ENCODE measurements around the gene SLC52A1. TPM values are rescaled to one million over a fixed set of nuclear protein-coding genes. Genes with fewer than 3 reads are reported as not detected.

SLC52A1 gene
- total and polyA plus RNA-seq, 12 donors = 0.24 to 0.40 TPM; not detected in 10

- Histone ChIP-seq H3K27ac (peak within 1 kb of the TSS in 4 of 5 donors; percentile 67 to 90 (median 85)), H3K27me3 (no peaks in the 10 kb centered on the region), H3K36me3 (replicated peaks in 1 of 2) (peaks cover 0 to 17% of the 10 kb centered on the region in 2 donors), H3K4me1 (replicated peaks in 1 of 2) (peaks cover 24 to 26% of the 10 kb centered on the region in 2 donors), H3K9me3 (replicated peaks in 1 of 3) (no peaks in the 10 kb centered on the region), H3K4me3 (peak within 1 kb of the TSS; percentile 27 to 81 (median 70))
- peak; percentile 90 to 95 (median 93) for DNase-seq
- intact Hi-C loops (cut with DNase I) = loop anchor here in 1 of 2 donors (5.0 kb wide), 1 partner anchor 60 kb away; no protein-coding TSS in a partner anchor
- 0 to 1% (median 1%) methylated on average over 10 to 90 of the region's 93 CpGs for WGBS, 4 donors
- TF ChIP-seq POLR2A (IDR thresholded peaks at IDR 0.05) (peak; percentile 37 to 82), CTCF (IDR thresholded peaks at IDR 0.05) (peak in 4 of 6 experiments; percentile 33 to 47 (median 40))
Measured at GRCh38 chr17:4997302-4998026, 37.8 kb downstream of the SLC52A1 start, which contains the start of the genes INCA1 and KIF1C. Gene INCA1, minus strand, starts transcription at chr17:4997522. Its CDS starts 3,085 bp downstream, at chr17:4994437. Gene KIF1C, plus strand, starts transcription at chr17:4997950. Its CDS starts 2,297 bp downstream, at chr17:5000247.

GRCh38 chr17:4994081-4994595, 41.1 kb downstream of the SLC52A1 start:
- peaks cover 13% of the 10 kb centered on the region in 2 donors for H3K4me1 ChIP-seq (replicated peaks in 1 of 2)
- no peak for DNase-seq
- intact Hi-C loops (cut with DNase I) = no loop called here
- WGBS, 4 donors = 63 to 87% (median 82%) methylated on average over 6 of the region's 6 CpGs
- H3K36me3 ChIP-seq (replicated peaks in 1 of 2) = no peaks in the 10 kb centered on the region
- no peak for TF ChIP-seq POLR2A (IDR thresholded peaks at IDR 0.05)
- no peak for TF ChIP-seq CTCF (IDR thresholded peaks at IDR 0.05)
- H3K9me3 ChIP-seq (replicated peaks in 1 of 3) = no peaks in the 10 kb centered on the region
- no peak overlapping the region for H3K4me3 ChIP-seq
- no peak overlapping the region for H3K27ac ChIP-seq
- H3K27me3 ChIP-seq = no peaks in the 10 kb centered on the region

GRCh38 chr17:4987767-4988567, 47.3 kb downstream of the SLC52A1 start:
- no peak for TF ChIP-seq CTCF (IDR thresholded peaks at IDR 0.05)
- peak in 1 of 2 donors; percentile 3 for TF ChIP-seq POLR2A (IDR thresholded peaks at IDR 0.05)
- Histone ChIP-seq H3K27me3 (no peaks in the 10 kb centered on the region), H3K4me1 (replicated peaks in 1 of 2) (peaks cover 13 to 24% of the 10 kb centered on the region in 2 donors), H3K9me3 (replicated peaks in 1 of 3) (no peaks in the 10 kb centered on the region), H3K27ac (peak overlapping the region; percentile 15 to 95 (median 89)), H3K4me3 (peak overlapping the region; percentile 25 to 93 (median 66)), H3K36me3 (replicated peaks in 1 of 2) (peaks cover 0 to 16% of the 10 kb centered on the region in 2 donors)
- no peak for DNase-seq
- WGBS, 4 donors = 2 to 4% (median 2%) methylated on average over 18 to 30 of the region's 30 CpGs
- intact Hi-C loops (cut with DNase I) = loop anchor here (5.0 to 10.0 kb wide), 4 partner anchors 53 to 83 kb away; partner anchors contain the start of genes CHRNE (in 1 of the 2) and GP1BA (in 1 of the 2)

All from adrenal gland (tissue), 12 donors.